Karpas-422 (cell line): ENCODE data around the gene PDIA5. TPM values are rescaled to one million over a fixed set of nuclear protein-coding genes. Genes with fewer than 3 reads are reported as not detected.

Experiments
- DNase-seq: peaks from one replicate; pipeline ENCODE4 v3.0.0-alpha.2; 2015
- H2AFZ ChIP-seq: fragments of 200-600 bp; sonication (generic); 2 replicates; pipeline ENCODE4 v1.6.1; 2014; ENCODE audit warnings: antibody characterized with exemption, low read length, mixed read lengths
- H3K27ac ChIP-seq: fragments of 200-600 bp; sonication (generic); 2 replicates; pipeline ENCODE4 v1.5.1; 2014; ENCODE audit warnings: mild to moderate bottlenecking, low read length, moderate library complexity
- H3K27me3 ChIP-seq: fragments of 200-600 bp; sonication (generic); 2 replicates; pipeline ENCODE4 v1.6.1; 2014; ENCODE audit warnings: low read length, mixed read lengths
- H3K36me3 ChIP-seq: fragments of 200-600 bp; sonication (generic); 2 replicates; pipeline ENCODE4 v1.6.1; 2014; ENCODE audit warnings: low read length, mixed read lengths; ENCODE audit not compliant: insufficient read depth
- H3K4me1 ChIP-seq: fragments of 200-600 bp; sonication (generic); 2 replicates; pipeline ENCODE4 v1.6.1; 2014; ENCODE audit warnings: mild to moderate bottlenecking, low read length, mixed read lengths
- H3K4me2 ChIP-seq: fragments of 200-600 bp; sonication (generic); 2 replicates; pipeline ENCODE4 v1.6.1; 2014; ENCODE audit warnings: low read length, low read depth, mild to moderate bottlenecking; ENCODE audit not compliant: poor library complexity, severe bottlenecking
- H3K4me3 ChIP-seq: fragments of 200-600 bp; sonication (generic); 2 replicates; pipeline ENCODE4 v1.5.1; 2014; ENCODE audit warnings: mild to moderate bottlenecking, antibody characterized with exemption, low read length, mixed read lengths
- H3K79me2 ChIP-seq: fragments of 200-600 bp; sonication (generic); 2 replicates; pipeline ENCODE4 v1.6.1; 2014; ENCODE audit warnings: mild to moderate bottlenecking, low read length, mixed read lengths
- H3K9ac ChIP-seq: fragments of 200-600 bp; sonication (generic); 2 replicates; pipeline ENCODE4 v1.6.0; 2014; ENCODE audit warnings: low read length
- H3K9me2 ChIP-seq: fragments of 200-600 bp; sonication (generic), shearing (Covaris generic); replicated peaks from 2 replicates; pipeline ENCODE4 v1.6.0; 2014; ENCODE audit warnings: mild to moderate bottlenecking, low read length, moderate library complexity; ENCODE audit not compliant: insufficient read depth
- H3K9me3 ChIP-seq: fragments of 300-700, 200-600 bp; sonication (generic); 2 replicates; pipeline ENCODE4 v1.6.1; 2014; ENCODE audit warnings: low read length, mixed read lengths
- H4K20me1 ChIP-seq: fragments of 200-600 bp; sonication (generic); 2 replicates; pipeline ENCODE4 v1.6.1; 2014; ENCODE audit warnings: mild to moderate bottlenecking, antibody characterized with exemption, low read length, low read depth; ENCODE audit not compliant: insufficient read depth
- total RNA-seq: library from RNA; depleted of rRNA; stranded (reverse); fragments of >200 nt; shearing (Covaris generic); gene quantifications from 2 replicates; pipeline ENCODE4 v1.2.3, GENCODE V29; 2014; ENCODE audit warnings: low replicate concordance

The PDIA5 gene
- total RNA-seq, 1 experiment from 2014 or later, result 6.3 TPM

- Histone ChIP-seq H3K36me3 (no peaks in the 10 kb centered on the region), H3K9me2 (no peaks in the 10 kb centered on the region), H4K20me1 (no peaks in the 10 kb centered on the region), H3K9ac (no peak overlapping the region), H3K4me2 (no peak overlapping the region), H3K4me1 (peaks cover 42% of the 10 kb centered on the region), H3K27ac (no peak overlapping the region), H3K79me2 (no peaks in the 10 kb centered on the region), H3K27me3 (no peaks in the 10 kb centered on the region), H3K4me3 (no peak overlapping the region), H2AFZ (no peak overlapping the region), H3K9me3 (no peaks in the 10 kb centered on the region)
- DNase-seq, result no peak
These were observed 89.6 kb downstream of the PDIA5 start for GRCh38 chr3:123156276-123156995.

GRCh38 chr3:123157209-123157597, 90.4 kb downstream of the PDIA5 start:
- Histone ChIP-seq H3K27me3 (no peaks in the 10 kb centered on the region), H3K9me2 (no peaks in the 10 kb centered on the region), H3K9me3 (no peaks in the 10 kb centered on the region), H3K4me1 (peaks cover 34% of the 10 kb centered on the region), H3K4me3 (no peak overlapping the region), H3K9ac (no peak overlapping the region), H3K36me3 (no peaks in the 10 kb centered on the region), H3K27ac (no peak overlapping the region), H4K20me1 (no peaks in the 10 kb centered on the region), H3K79me2 (no peaks in the 10 kb centered on the region), H3K4me2 (no peak overlapping the region), H2AFZ (no peak overlapping the region)
- no peak for DNase-seq

GRCh38 chr3:123157598-123158287, 90.9 kb downstream of the PDIA5 start:
- Histone ChIP-seq H3K27ac (no peak overlapping the region), H3K9ac (no peak overlapping the region), H3K4me2 (no peak overlapping the region), H4K20me1 (no peaks in the 10 kb centered on the region), H3K4me1 (peaks cover 29% of the 10 kb centered on the region), H3K9me2 (no peaks in the 10 kb centered on the region), H3K79me2 (no peaks in the 10 kb centered on the region), H3K27me3 (no peaks in the 10 kb centered on the region), H2AFZ (no peak overlapping the region), H3K9me3 (no peaks in the 10 kb centered on the region), H3K36me3 (no peaks in the 10 kb centered on the region), H3K4me3 (no peak overlapping the region)
- no peak for DNase-seq

- Histone ChIP-seq H3K4me2 (no peak overlapping the region), H3K9me2 (no peaks in the 10 kb centered on the region), H3K27ac (no peak overlapping the region), H3K9me3 (no peaks in the 10 kb centered on the region), H3K27me3 (no peaks in the 10 kb centered on the region), H2AFZ (no peak overlapping the region), H3K4me3 (no peak overlapping the region), H3K79me2 (no peaks in the 10 kb centered on the region), H4K20me1 (no peaks in the 10 kb centered on the region), H3K9ac (no peak overlapping the region), H3K4me1 (peaks cover 23% of the 10 kb centered on the region), H3K36me3 (no peaks in the 10 kb centered on the region)
- DNase-seq, result no peak
These were observed 91.5 kb downstream of the PDIA5 start for GRCh38 chr3:123158330-123158729.

GRCh38 chr3:123158899-123159390, 92.1 kb downstream of the PDIA5 start:
- Histone ChIP-seq H3K36me3 (no peaks in the 10 kb centered on the region), H3K4me1 (peaks cover 17% of the 10 kb centered on the region), H3K79me2 (no peaks in the 10 kb centered on the region), H3K27me3 (no peaks in the 10 kb centered on the region), H3K9me2 (no peaks in the 10 kb centered on the region), H3K9ac (no peak overlapping the region), H3K4me2 (no peak overlapping the region), H3K9me3 (no peaks in the 10 kb centered on the region), H2AFZ (no peak overlapping the region), H3K27ac (no peak overlapping the region), H4K20me1 (no peaks in the 10 kb centered on the region), H3K4me3 (no peak overlapping the region)
- DNase-seq, result no peak

- H4K20me1 ChIP-seq, result no peaks in the 10 kb centered on the region
- H3K27ac ChIP-seq, result no peak overlapping the region
- H3K9me2 ChIP-seq, result no peaks in the 10 kb centered on the region
- no peaks in the 10 kb centered on the region for H3K9me3 ChIP-seq
- H3K9ac ChIP-seq, result no peak overlapping the region
- no peak overlapping the region for H3K4me3 ChIP-seq
- H3K36me3 ChIP-seq, result peaks cover 4% of the 10 kb centered on the region; the same call in 1 of the 2 replicates
- H3K4me1 ChIP-seq, result peaks cover 6% of the 10 kb centered on the region
- H3K27me3 ChIP-seq, result no peaks in the 10 kb centered on the region
- no peak overlapping the region for H2AFZ ChIP-seq
- DNase-seq, result no peak
- no peaks in the 10 kb centered on the region for H3K79me2 ChIP-seq
- H3K4me2 ChIP-seq, result no peak overlapping the region
These were observed 93.3 kb downstream of the PDIA5 start for GRCh38 chr3:123159926-123160635.

- H4K20me1 ChIP-seq, result no peaks in the 10 kb centered on the region
- no peak overlapping the region for H3K4me2 ChIP-seq
- H3K9me2 ChIP-seq, result no peaks in the 10 kb centered on the region
- H3K27me3 ChIP-seq, result no peaks in the 10 kb centered on the region
- H3K4me3 ChIP-seq, result no peak overlapping the region
- H3K9me3 ChIP-seq, result peaks cover 2% of the 10 kb centered on the region; the same call in 1 of the 2 replicates
- no peaks in the 10 kb centered on the region for H3K79me2 ChIP-seq
- H3K27ac ChIP-seq, result no peak overlapping the region
- DNase-seq, result no peak
- H3K9ac ChIP-seq, result no peak overlapping the region
- H2AFZ ChIP-seq, result no peak overlapping the region
- H3K4me1 ChIP-seq, result no peaks in the 10 kb centered on the region
- peaks cover 5% of the 10 kb centered on the region; the same call in 1 of the 2 replicates for H3K36me3 ChIP-seq
These were observed 94.3 kb downstream of the PDIA5 start for GRCh38 chr3:123161167-123161566.

GRCh38 chr3:123163141-123163540, 96.3 kb downstream of the PDIA5 start:
- H4K20me1 ChIP-seq, result no peaks in the 10 kb centered on the region
- H3K4me2 ChIP-seq, result no peak overlapping the region
- H3K27me3 ChIP-seq, result no peaks in the 10 kb centered on the region
- no peak overlapping the region for H3K27ac ChIP-seq
- H3K4me3 ChIP-seq, result no peak overlapping the region
- no peaks in the 10 kb centered on the region for H3K4me1 ChIP-seq
- no peak for DNase-seq
- no peaks in the 10 kb centered on the region for H3K9me2 ChIP-seq
- peaks cover 5% of the 10 kb centered on the region; the same call in 1 of the 2 replicates for H3K36me3 ChIP-seq
- peaks cover 2% of the 10 kb centered on the region; the same call in 1 of the 2 replicates for H3K9me3 ChIP-seq
- no peak overlapping the region for H3K9ac ChIP-seq
- H2AFZ ChIP-seq, result no peak overlapping the region
- no peaks in the 10 kb centered on the region for H3K79me2 ChIP-seq
